ENCODE results near the gene ZBTB16. TPM values are rescaled to one million over a fixed set of nuclear protein-coding genes. Genes with fewer than 3 reads are reported as not detected.

Gene ZBTB16
- total and polyA plus RNA-seq, 4 donors: 8.9 to 140 (median 34.5) TPM

- Histone ChIP-seq H3K9me3 (ENCODE audit: control insufficient read depth in 4 of 4, low read length in 3 of 4) (no peaks in the 10 kb centered on the region), H3K4me3 (ENCODE audit: low read depth in 1 of 3, low read length in 3 of 3) (no peak overlapping the region), H3K27me3 (ENCODE audit: control insufficient read depth in 4 of 4, insufficient read depth in 4 of 4, low read length in 3 of 4) (no peaks in the 10 kb centered on the region), H3K9ac (ENCODE audit: low read depth in 1 of 2, low read length in 2 of 2) (no peak overlapping the region), H3K27ac (ENCODE audit: low read depth in 1 of 2, low read length in 2 of 2) (peak overlapping the region in 1 of 2 donors; percentile 1), H3K4me1 (ENCODE audit: control insufficient read depth in 4 of 4, insufficient read depth in 4 of 4, low read length in 3 of 4) (peaks cover 30 to 78% (median 70%) of the 10 kb centered on the region in 4 donors), H3K36me3 (ENCODE audit: control insufficient read depth in 4 of 4, insufficient read depth in 3 of 4, low read depth in 1 of 4, low read length in 3 of 4) (peaks cover 0 to 2% (median under 1%) of the 10 kb centered on the region in 4 donors)
- no peak for DNase-seq (ENCODE audit: low spot score)
- TF ChIP-seq REST (IDR thresholded peaks at IDR 0.05) (no peak), RAD21 (IDR thresholded peaks at IDR 0.05) (no peak), EGR1 (IDR thresholded peaks at IDR 0.05; ENCODE audit: low read depth in 2 of 2) (no peak)
- 81% methylated on average over 9 of the region's 9 CpGs for WGBS
Observed at GRCh38 chr11:114132417-114132816, 72.9 kb downstream of the ZBTB16 start.

GRCh38 chr11:114132944-114133394 lies 73.5 kb downstream of the ZBTB16 start:
- H3K27me3 ChIP-seq (ENCODE audit: control insufficient read depth in 4 of 4, insufficient read depth in 4 of 4, low read length in 3 of 4): no peaks in the 10 kb centered on the region
- H3K9me3 ChIP-seq (ENCODE audit: control insufficient read depth in 4 of 4, low read length in 3 of 4): no peaks in the 10 kb centered on the region
- no peak overlapping the region for H3K4me3 ChIP-seq (ENCODE audit: low read depth in 1 of 3, low read length in 3 of 3)
- peaks cover 0 to 3% (median under 1%) of the 10 kb centered on the region in 4 donors for H3K36me3 ChIP-seq (ENCODE audit: control insufficient read depth in 4 of 4, insufficient read depth in 3 of 4, low read depth in 1 of 4, low read length in 3 of 4)
- peaks cover 25 to 78% (median 66%) of the 10 kb centered on the region in 4 donors for H3K4me1 ChIP-seq (ENCODE audit: control insufficient read depth in 4 of 4, insufficient read depth in 4 of 4, low read length in 3 of 4)
- H3K27ac ChIP-seq (ENCODE audit: low read depth in 1 of 2, low read length in 2 of 2): peak overlapping the region; percentile 1 to 49
- TF ChIP-seq RAD21 (IDR thresholded peaks at IDR 0.05) (no peak), REST (IDR thresholded peaks at IDR 0.05) (no peak), RXRA (IDR thresholded peaks at IDR 0.05) (no peak), HNF4A (conservative IDR thresholded peaks at IDR 0.05) (no peak), FOXA2 (IDR thresholded peaks at IDR 0.05) (no peak), GABPA (IDR thresholded peaks at IDR 0.05 in 1 of 2, conservative IDR thresholded peaks at IDR 0.05 in 1 of 2) (no peak), ATF3 (IDR thresholded peaks at IDR 0.05) (no peak), HNF4G (IDR thresholded peaks at IDR 0.05) (no peak), ZBTB33 (IDR thresholded peaks at IDR 0.05) (no peak), YY1 (IDR thresholded peaks at IDR 0.05) (no peak), MAX (IDR thresholded peaks at IDR 0.05) (no peak), FOXA1 (IDR thresholded peaks at IDR 0.05) (no peak), SP1 (IDR thresholded peaks at IDR 0.05) (no peak), EGR1 (IDR thresholded peaks at IDR 0.05; ENCODE audit: low read depth in 2 of 2) (no peak), JUND (IDR thresholded peaks at IDR 0.05) (no peak)
- no peak overlapping the region for H3K9ac ChIP-seq (ENCODE audit: low read depth in 1 of 2, low read length in 2 of 2)
- no peak for DNase-seq (ENCODE audit: low spot score)
- WGBS: 84% methylated on average over 6 of the region's 6 CpGs

All from liver (tissue), 9 donors.